NCI-H2081 (cell line): Measurements from ENCODE around the gene TMEM200A.
"Not testable (repeated sequence)": the region's sequence is repeated elsewhere in the genome, so short reads cannot be mapped to it uniquely, and the experiment has no call there.

Experiments used
- DNase-seq, 2 experiments: peaks; one replicate each; lab custom pipeline; 2025; lab: John Stamatoyannopoulos, UW

TMEM200A gene

GRCh38 chr6:130365166-130366106, at the start of gene TMEM200A:
Gene TMEM200A (plus strand): TSS chr6:130366017. CDS start chr6:130440423, 74,406 bp downstream.
- DNase-seq = no peak

DNA sequence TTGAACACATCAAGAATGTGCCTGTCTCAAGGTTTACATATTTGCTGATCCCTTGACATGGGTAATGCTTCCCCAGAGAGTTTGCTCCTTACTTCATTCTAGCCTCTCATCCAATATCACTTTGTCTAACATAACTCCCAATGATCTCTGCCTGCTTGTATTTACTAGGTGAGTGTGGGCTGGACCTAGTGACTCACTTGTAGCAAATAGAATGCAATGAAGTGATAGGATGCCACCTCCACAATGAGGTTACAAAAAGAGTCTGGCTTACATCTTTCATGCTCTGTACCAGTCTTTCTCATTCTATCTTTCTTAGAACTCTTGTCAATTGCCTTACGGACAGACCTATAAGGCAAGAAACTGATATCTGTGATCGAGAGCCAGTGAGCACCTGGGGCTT, 44.9 kb upstream of the TMEM200A start:
- no peak for DNase-seq

DNA sequence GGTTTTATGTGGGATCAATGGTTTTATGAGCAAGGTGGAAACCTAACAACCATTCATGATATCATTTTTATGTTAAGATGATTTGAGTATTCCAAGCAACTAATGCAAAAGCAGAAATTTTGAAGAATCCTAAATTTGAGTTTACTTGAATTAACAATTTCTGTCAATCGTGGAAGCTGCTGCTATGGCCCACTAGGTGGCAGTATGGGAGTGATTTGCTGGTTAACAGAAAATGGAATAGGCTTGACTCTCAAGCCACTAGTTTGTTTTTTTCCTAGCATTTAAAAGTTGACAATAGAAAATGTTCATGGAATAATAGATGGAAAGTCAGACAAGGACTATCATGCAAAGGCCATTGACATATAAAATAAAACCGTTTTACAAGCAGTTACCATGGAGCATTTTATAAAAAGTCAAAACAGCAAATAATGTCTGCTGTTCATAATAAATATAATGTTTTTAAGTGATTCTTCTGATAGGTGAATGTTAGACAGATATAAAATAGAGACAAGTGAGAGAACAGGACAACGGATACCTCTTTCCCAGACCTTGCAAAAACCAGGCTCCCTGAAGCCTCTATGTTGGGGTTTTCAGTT, 43.0 kb upstream of the TMEM200A start:
- peak; percentile 22 to 38 for DNase-seq

GRCh38 chr6:130324657-130325056, 41.2 kb upstream of the TMEM200A start:
- no peak for DNase-seq

DNA sequence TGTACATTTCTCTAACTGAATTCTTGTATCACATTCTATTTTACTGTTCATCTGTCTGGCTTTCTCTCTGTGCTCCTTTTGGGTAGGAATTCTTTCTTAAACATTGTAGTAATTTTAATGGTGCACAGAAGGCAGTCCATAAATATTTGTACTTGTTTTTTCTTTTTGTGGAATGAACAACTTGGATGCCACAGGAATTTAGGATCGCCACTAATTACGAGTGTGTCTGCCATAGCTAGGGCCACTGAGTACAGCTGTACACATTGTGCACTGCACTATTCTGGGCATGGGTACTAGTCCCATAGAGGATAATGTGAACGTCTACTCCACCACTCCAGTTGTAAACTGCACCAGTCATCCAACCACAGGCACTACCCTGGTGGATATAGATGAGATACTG, 39.3 kb upstream of the TMEM200A start:
- no peak for DNase-seq

- DNase-seq = no peak
These were observed 28.3 kb upstream of the TMEM200A start for GRCh38 chr6:130337534-130337933.

DNA sequence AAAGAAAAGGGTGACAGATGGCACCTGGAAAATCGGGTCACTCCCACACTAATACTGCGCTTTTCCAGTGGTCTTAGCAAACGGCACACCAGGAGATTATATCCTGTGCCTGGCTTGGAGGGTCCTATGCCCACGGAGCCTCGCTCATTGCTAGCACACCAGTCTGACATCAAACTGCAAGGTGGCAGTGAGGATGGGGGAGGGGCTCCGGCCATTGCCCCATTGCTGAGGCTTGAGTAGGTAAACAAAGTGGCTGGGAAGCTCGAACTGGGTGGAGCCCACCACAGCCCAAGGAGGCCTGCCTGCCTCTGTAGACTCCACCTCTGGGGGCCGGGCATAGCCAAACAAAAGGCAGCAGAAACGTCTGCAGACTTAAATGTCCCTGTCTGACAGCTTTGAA, 19.5 kb upstream of the TMEM200A start:
- DNase-seq = not testable (repeated sequence)

- no peak for DNase-seq
These were observed 11.5 kb upstream of the TMEM200A start for GRCh38 chr6:130354322-130354721.

DNA sequence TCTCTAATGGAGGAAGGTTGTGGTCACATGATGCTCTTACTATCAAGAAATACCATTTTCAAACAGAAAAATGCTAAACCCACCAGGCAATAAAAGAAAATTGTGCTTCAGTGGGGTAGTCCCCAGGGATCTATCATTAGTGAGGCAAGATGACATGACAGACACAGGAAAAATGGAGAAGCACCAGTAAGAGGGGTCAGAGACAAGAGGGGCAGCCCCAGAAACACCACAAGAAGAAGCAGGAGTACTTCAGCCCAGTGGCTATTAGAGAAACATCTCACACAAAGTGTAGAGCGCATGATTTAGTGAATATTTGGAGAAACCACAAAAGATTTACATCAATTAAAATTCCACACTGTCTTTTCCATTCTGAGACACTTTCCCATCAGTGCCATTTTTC, 10.2 kb upstream of the TMEM200A start:
- DNase-seq = no peak

GRCh38 chr6:130357436-130357835, 8.4 kb upstream of the TMEM200A start:
- no peak for DNase-seq

DNA sequence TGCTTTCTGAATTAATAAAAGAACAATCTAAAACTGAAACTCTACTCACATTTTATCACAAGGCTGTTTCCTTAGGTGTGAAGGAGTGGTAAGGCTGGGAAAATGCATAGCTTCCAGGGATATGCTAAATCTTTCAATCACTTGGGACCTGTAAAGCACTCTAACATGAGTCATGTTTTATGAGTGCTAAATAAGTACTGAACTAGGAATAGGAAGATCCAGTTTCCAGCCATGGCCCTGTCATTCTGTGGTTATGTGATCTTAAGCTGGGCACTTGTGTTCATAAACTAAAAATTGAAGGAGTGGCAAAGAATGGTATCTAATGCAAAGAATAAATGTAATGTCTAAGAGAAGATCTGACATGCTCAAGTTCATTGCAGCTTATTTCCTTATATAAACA, 6.1 kb upstream of the TMEM200A start:
- DNase-seq = no peak

GRCh38 chr6:130362128-130362527, 3.7 kb upstream of the TMEM200A start:
- no peak for DNase-seq

GRCh38 chr6:130364224-130364780, 1.5 kb upstream of the TMEM200A start:
- no peak for DNase-seq

DNA sequence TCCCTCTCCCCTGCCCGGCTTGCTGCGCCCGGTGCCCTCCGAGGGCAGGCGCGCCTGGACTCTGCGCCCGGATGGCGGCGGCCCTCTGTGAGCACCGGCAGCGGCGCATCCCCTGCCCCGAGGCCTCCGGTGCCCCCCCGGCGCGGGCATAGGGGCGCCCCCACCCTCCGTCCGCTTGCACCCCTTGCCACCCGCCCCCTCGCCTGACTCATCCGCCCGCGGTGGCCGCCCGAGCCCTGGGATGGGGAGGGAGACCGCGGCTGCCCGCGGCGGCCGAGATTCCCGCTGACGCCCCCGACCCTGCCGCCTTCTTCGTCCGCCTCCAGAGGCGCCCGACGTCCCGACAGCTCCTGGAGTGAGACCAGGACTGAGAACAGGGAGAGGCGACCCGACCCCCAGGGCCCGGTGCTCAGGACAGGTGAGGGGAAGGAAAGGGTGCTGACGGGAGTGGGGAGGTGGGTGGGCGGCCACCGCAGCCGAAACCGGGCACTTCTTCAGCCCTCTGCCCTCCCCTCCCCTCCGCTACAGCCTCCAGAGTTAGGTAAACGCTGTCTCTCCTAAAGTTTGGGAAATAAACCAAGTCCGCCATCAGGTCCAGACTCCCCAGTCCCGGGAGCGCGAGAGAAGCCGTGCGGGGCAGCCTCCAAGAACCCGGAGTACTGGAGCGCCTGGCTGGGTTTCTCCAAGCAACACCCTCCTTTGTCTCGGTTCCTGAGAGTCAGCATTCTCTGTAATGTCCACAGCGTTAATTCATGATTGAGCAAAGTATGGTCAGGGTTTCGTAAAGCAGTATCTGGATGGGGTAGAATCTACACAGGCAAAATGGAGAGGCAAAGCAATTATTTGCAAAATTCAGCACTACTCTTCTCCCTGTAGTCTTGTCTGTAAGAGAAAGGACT, 539 bp downstream of the TMEM200A start:
- no peak for DNase-seq

DNA sequence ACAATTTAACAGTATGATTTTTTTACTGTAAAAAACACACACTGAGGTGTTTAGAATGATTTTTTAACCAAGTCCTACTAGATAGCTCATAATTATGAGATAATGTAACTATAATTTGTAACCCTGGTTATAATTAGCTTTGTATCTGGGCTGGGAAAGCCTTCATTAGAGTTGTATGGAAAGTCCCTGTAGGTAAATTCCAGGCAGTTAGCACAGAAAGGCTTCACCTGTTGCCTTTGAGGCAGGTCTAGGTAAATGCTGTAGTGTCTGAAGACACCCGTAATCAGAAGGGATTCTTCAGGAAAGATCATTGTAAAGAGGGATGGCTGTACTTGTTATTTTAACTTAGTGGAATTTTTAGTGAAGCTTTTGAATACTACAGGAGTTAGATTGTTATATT, 1.9 kb downstream of the TMEM200A start:
- DNase-seq = no peak

DNA sequence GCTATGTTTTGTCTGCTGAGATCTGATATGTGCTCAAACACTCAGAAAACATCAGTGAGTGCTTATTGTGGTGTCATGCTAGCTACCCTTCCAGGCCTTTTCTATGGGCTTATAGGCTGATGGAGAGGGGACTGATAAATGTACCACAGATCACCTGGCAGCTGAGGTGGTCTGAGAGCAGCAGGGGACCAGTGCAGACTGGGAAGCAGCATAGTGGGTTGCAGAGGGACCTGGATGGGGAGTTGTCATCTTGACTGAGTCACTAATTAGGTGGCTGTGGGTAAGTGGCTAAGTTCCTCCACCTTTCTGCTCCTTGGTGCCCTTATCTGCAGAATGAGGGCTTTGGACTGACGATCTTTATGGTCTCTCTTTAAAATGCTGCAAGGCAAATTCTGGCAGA, 2.8 kb downstream of the TMEM200A start:
- DNase-seq = no peak

- DNase-seq = no peak
These were observed 4.0 kb downstream of the TMEM200A start for GRCh38 chr6:130369831-130370230.

GRCh38 chr6:130371921-130372420, 6.2 kb downstream of the TMEM200A start:
- no peak for DNase-seq

DNA sequence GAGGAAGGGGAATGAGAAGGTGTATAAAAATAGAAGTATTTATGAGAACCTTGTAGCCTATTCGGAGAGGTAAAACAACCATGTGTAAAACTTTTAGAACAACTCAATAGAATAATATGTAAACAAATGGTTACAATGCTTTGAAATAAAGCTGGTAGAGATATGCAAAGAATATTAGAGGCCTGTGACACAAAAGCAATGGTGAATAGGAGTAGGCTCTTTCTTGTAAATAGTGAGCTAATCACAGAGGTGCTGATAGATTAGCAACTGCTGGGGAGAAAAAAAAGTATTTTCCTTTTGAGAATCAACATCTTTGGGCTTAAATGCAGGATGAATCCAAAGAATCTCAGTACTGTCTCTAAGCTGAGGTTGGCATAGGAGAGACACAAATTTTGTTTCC, 7.0 kb downstream of the TMEM200A start:
- DNase-seq = no peak

DNA sequence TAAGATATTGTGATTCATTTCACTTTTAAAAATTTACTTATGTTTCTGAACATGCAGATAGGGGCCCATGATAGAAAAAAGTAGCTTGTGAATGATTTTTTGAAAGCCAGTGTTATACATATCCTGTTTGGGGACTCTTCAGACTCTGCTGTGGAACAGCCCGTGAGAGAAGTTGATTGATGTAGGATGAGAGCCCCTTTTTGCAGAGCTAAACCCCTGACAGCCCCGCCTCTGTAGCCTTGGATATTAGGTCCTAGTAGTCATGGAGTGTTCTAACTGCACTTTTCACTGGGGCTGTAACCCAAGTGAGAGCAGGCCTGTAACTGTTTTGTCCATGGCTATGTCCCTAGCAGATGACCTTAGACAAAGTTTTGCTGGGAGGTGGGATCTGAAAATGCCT, 8.2 kb downstream of the TMEM200A start:
- no peak for DNase-seq

DNA sequence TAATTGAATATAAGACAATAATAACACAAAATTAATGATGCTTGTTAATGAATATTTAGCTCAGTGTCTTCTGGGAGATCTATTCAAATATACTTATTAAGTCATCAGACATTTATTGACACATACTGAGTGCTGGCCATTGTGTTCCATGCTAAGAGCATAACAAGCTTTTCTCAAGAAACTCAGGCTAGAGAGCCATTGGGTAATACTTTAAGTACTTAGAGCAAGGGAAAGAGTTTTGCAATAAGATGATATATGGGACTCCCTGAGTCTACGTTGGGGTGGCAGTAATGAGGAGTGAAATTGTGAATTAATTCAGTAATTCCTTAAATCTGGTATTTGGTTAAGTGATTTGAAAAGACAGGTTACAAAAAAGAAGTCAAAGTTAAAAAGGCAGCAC, 11.1 kb downstream of the TMEM200A start:
- DNase-seq = no peak

GRCh38 chr6:130377371-130377770, 11.6 kb downstream of the TMEM200A start:
- no peak for DNase-seq
